HG03060 (cell line): ENCODE measurements around the gene SPEF1.
"Not testable (repeated sequence)": the region's sequence is repeated elsewhere in the genome, so short reads cannot be mapped to it uniquely, and the experiment has no call there.

ENCODE experiments used
- ATAC-seq: cut with Tn5 transposase; IDR thresholded peaks from one replicate; pipeline ENCODE4 v1.9.1; 2021; ENCODE audit warnings: low read depth, moderate number of reproducible peaks; ENCODE audit not compliant: unreplicated experiment

Gene SPEF1

DNA sequence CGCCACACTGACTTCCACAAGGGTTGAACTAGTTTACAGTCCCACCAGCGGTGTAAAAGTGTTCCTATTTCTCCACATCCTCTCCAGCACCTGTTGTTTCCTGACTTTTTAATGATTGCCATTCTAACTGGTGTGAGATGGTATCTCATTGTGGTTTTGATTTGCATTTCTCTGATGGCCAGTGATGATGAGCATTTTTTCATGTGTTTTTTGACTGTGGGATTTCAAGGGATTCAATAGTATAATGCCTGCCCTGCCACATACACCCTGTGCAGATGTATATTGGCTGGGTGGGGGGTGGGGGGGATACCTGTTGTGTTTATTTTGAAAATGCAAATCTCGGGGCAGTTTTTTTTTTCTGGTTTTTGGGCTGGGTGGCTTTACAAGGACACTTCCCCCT lies 12.9 kb upstream of the SPEF1 start:
- not testable (repeated sequence) for ATAC-seq

DNA sequence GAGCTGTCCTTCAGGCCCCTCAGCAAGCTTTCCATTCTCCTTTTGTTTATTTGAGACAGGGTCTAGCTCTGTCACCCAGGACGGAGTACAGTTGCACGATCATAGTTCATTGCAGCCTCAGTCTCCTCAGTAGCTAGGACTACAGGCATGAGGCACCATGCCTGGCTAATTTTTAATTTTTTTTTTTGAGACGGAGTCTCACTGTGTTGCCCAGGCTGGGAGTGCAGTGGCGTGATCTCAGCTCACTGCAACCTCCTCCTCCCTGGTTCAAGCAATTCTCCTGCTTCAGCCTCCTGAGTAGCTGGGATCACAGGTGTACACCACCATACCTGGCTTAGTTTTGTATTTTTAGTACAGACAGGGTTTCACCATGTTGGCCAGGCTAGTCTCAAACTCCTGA lies 8.0 kb upstream of the SPEF1 start:
- not testable (repeated sequence) for ATAC-seq

GRCh38 chr20:3788685-3789155 lies 7.5 kb upstream of the SPEF1 start:
- no peak for ATAC-seq

DNA sequence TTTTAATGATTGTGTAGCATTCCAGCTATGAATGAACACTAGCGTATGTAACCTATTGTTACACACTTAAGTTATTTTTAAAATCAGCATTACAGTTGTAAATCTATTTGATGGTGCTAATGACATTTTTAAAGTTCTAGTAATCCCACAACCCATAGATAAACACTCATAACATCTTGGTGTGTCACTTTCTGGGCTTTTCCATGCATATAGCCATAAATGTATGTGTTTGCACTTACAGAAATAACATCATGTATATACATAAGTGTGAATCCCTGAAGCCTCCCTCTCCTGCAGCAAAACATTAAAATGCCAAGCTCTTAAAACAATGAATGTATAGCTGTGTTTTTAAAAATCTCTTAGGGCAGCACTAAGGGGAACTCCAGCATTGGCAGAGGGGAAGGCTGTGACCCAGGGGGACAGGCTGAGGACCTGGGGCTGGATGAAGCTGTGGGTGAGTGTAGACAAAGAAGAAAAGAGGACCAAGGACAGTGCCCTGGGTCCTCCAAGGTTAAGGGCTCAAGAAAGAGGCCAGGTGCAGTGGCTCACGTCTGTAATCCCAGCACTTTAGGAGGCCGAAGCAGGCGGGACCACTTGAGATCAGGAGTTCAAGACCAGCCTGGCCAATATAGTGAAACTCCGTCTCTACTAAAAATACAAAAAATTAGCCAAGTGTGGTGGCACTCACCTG lies 6.2 kb upstream of the SPEF1 start:
- no peak for ATAC-seq

DNA sequence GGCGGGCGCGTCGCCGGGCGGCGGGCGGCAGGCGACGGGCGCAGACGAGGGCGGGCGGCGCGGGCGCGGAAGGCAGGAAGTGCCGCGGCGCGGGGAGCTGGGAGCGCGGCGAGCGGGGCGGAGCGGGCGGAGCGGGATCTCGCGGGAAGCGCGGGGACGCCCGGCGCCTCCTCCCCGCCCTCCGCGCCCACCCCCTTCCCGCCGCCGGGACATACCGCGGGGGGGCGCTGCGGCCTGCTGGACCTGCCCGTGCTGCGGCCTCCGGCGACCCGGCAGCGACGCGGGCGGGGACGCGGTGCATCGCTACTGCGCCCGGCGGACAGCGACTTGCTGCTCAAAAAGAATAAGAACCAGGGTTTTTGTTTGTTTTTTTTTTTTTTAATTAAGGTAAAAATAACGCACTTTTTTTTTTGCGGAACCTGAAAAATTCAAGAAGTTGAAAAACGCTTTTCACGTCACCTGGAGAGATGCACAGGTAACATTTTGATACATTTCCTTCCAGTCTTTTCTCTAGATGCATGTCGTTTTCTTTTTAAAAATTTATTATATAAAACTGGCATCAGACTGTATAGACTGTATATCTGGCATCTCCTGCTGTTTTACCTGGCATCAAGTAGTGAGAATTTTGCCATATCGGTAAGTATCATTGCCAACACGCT lies 5.5 kb upstream of the SPEF1 start, which contains the start of gene CENPB:
CENPB (minus strand) TSS at position 76 of the 659 bp plus-strand sequence. CDS start 257 bp downstream, outside the sequence.
- no peak for ATAC-seq

GRCh38 chr20:3786126-3786484 lies 4.9 kb upstream of the SPEF1 start:
- no peak for ATAC-seq

DNA sequence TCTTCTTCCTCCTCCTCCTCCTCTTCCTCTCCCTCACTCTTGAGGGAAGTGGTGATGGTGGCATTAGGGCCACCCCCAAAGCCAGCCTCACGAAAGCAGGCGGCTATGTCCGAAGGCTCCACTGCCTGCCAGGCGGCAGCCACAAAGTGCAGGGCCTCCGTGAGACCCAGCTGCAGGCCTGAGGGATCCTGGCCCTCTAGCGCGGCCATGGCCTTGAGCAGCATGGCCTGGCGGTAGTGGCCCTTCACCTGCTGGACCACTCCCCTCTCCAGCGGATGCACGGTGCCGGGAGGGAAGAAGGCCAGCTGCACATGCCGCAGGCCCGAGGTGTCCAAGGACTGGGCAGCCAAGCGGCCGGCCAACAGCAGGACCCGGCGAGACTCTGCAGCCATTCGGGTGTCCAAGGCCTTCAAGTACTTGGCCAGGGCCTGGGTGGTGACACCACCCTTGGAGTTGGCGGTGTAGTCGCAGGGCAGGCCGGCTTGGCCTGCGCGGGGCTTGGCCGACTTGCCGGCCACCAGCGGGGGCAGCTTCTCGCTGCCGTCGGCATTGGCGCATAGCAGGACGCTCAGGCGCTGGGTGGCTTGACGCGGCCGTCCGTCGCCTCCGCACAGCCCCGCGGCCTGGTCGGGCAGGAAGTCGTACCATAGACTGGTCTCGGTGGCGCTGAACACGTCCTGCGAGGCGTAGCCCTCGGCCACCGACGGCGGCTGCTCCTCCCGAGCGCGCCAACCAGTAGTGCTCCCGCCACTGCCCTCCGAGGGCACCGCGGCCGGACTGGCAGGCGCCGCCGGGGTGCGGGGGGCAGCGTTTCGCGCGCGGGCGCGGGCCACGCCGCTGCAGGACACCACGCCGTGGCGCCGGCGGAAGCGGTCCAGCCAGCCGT lies 4.2 kb upstream of the SPEF1 start:
- ATAC-seq: no peak

DNA sequence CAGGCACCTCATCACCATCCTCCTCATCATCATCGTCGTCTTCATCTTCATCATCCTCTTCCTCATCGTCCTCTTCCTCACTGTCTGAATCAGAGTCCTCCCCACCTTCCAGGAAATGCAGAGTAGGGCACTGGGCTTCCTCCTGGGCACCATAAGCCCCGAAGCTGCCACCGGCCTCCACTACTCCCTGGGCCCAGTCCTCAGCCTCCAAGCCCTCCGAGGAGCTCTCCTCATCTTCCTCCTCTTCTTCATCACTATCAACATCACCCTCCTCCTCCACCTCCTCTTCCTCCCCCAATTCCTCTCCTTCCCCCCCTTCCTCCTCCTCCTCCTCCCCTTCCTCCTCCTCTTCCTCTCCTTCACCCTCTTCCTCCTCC lies 3.6 kb upstream of the SPEF1 start:
- no peak for ATAC-seq

DNA sequence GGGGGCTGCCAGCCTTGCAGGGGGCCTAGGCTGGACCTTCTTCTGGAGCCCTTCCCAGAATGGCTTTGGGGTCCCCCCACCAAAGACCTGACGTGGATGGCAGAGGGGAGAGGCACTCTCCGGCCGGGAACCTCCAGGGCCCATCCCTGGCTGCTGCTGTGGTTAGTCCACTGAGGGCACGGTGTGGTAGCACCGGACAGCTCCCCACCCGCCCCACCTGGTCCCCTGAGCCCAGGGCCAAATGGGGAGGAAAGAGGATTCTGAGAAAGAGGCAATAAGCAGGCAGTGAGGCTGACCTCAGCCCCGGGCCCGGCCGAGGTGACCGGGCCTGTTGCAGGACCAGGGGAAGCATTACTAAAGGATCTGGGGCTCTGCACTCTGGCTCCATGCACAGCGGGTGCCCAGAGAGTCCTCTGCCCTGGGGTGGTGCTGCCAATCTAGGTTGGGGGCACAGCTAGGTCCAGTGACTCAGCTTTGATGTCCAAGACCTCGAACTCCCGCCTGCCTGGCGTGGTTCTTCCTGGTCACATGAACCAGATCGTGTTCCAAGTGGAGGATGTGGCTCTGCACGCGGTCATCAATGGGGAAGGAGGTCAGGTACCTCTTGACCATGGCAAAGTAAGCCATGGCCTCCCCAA lies 3.1 kb upstream of the SPEF1 start:
- ATAC-seq: no peak

DNA sequence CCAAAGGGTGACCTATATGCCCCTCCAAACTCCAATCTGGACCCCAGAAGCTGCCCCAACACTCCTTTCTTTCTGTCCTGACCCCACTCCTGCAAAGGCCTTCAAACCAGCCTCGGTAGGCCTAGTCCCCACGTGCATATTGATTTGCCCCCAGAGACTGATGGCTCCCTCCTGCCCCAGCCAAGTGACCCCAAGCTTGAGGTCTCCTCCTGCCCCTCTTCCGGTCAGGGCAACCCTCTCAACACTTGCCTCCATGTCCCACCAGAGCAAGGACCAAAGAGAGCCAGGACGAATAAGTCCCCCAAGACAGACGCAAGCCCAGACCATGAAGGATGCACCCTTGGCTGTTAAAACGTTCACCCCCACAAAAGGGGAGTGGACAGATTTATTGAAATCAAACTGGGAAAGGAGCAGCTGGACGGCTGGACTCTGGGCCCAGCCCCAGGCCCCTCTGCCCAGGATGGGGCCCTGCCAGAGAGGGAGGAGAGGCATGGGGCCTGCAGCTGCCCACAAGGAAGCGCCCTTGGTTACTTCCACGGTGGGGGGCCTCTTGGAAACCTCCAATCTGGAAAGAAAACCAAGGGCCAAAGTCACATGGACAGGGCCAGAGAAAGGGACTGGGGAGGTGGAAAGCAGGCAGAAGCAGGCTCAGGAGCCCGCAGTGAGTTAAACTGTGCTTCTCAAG lies 2.4 kb upstream of the SPEF1 start:
- no peak for ATAC-seq

GRCh38 chr20:3783068-3783489 lies 1.8 kb upstream of the SPEF1 start:
- ATAC-seq: no peak

DNA sequence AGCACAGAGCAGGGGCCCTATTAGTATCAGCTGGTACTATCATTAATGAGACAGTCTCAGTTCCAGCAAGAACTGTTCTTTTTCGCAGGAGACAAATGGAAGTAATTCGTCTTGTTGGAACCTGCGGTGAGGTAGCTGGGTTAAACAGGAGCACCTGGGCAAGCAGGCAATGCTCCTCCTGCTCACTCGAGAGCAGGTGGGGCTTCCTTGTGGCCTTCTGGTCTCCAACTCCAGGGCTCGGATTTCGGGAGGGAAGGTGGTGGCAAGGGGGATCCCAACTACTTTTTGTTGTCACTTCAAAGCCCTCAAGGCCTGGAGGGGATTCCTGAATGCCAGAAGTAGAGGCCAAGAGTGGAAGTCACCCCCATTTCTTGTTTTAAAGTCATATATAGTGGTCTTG lies 1.3 kb upstream of the SPEF1 start:
- no peak for ATAC-seq

- no peak for ATAC-seq
These were observed 2.3 kb downstream of the SPEF1 start for GRCh38 chr20:3778976-3779375.

- ATAC-seq: no peak
These were observed 3.3 kb downstream of the SPEF1 start for GRCh38 chr20:3777716-3778629.

DNA sequence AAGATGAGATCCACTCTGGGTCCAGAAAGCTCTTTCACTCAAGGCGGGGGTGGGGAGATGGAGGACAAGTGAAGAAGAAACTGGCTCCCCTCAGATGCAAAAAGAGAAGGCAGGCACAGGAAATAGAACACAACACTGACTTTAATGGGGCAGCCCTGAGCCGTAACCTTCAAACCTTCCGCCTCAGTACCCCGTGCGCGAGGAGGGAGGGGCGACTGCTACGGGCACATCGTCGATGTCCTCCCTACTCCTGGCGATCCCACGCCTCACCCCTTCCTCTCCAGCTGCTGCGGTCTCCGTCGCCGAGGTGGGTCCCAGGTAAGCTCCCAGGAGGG lies 3.9 kb downstream of the SPEF1 start:
- no peak for ATAC-seq

DNA sequence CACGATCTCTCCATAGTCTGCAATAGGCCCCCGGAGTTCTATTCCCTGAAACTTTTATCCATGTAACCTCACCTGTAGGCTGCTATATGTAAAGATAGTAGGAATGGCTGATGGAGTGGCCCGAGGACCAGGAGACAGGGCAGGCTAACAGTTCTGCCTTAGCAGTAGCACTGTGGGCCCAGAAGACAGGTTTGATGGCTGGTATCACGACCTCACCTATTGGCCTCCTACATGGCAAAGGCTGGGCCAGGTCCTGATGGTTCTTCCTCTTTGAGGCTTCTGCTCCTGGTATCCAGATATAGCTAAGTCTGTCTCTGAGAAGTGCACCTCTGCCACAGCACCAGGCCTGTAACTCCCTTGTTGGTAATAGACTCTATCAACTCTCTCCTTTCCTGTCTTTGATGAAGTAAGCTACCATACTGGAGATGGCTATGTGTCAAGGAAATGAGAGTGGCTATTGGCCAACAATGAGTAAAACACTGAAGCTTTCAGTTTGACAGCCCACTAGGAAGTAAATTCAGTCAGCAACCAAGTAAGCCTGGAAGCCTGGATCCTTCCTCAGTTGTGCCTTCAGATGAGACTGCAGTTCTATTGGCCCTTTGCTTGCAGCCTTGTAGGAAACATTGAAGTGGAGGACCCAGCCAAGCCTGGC lies 5.7 kb downstream of the SPEF1 start:
- no peak for ATAC-seq

DNA sequence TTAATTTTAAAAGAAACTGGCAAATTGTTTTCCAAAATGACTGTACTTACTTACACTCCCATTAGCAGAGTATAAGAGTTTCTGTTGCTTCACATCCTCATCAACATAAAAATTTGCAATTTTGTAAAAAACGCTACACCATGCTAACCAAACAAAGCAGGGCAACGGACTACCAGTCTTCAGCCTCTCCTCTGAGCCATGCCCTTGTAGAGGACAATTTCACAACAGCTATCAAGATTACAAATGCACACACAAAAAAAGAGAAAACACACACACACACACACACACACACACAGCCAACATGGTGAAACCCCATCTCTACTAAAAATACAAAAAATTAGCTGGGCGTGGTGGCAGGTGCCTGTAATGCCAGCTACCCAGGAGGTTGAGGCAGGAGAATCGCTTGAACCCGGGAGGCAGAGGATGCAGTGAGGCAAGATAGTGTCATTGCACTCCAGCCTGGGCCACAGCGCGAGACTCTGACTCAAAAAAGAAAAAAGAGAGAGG lies 9.6 kb downstream of the SPEF1 start:
- ATAC-seq: no peak

GRCh38 chr20:3768342-3769130 lies 12.7 kb downstream of the SPEF1 start:
- no peak for ATAC-seq
